Choroid plexus epithelial cell (primary cell): Measurements from ENCODE around the gene KCNE1.
"Not testable (repeated sequence)": the region's sequence is repeated elsewhere in the genome, so short reads cannot be mapped to it uniquely, and the experiment has no call there.

Experiments
- DNase-seq: peaks from one replicate; pipeline ENCODE4 v3.0.0-alpha.2; 2010; ENCODE audit warnings: low read depth
- H3K4me3 ChIP-seq: 2 replicates; pipeline ENCODE4 v1.5.1; 2011; ENCODE audit warnings: low read depth, mild to moderate bottlenecking, control low read depth, low read length, moderate library complexity
- CTCF ChIP-seq: conservative IDR thresholded peaks from 2 replicates; pipeline ENCODE4 v1.5.1; 2011; ENCODE audit warnings: low read depth, mild to moderate bottlenecking, control low read depth, inconsistent platforms, low read length, moderate library complexity

The KCNE1 gene

GRCh38 chr21:34501716-34502115 is 10.3 kb downstream of the KCNE1 start:
- TF ChIP-seq CTCF, result no peak
- DNase-seq, result no peak
- no peak overlapping the region for H3K4me3 ChIP-seq

DNA sequence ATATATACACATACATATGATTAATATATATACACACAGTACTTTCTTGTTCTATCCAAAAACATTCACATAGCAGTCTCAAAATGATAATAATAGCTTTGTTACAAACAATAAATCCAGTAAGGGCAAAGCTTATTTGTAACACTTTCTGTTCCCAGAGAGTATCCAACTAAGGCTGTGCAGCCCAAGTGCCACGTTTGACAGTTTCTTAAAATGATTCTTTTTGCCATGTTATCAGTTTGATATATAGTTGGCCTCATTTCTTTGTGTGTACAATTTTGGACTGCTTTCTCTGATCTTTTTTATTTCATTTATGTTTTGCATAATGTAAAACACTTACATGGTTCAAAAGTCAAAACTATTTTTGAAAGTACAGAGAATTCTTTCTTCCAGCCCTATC is 11.8 kb downstream of the KCNE1 start:
- TF ChIP-seq CTCF, result no peak
- DNase-seq, result no peak

DNA sequence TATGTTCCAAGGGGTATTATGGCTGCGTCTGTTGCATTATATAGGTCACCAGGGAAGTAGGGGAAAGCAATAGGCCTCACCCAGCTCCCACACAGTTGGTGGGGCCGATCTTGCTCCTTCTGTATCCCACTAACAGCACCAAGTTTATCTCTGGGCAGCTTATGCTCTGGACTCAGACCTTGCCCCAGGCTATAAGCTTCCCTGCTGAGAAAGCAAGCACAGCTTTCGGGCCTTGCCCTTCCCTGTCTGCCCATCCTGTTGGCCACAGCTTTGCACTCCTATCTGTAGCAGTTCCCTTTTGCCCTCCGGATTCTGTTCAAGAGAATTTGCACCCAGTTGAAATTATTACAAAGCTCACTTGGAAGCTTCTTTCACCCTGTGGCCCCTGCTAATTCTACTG is 12.9 kb downstream of the KCNE1 start:
- TF ChIP-seq CTCF, result no peak
- no peak for DNase-seq
- no peak overlapping the region for H3K4me3 ChIP-seq

More for the DNA sequence above, 11.8 kb downstream of the KCNE1 start:
- H3K4me3 ChIP-seq, result no peak overlapping the region

DNA sequence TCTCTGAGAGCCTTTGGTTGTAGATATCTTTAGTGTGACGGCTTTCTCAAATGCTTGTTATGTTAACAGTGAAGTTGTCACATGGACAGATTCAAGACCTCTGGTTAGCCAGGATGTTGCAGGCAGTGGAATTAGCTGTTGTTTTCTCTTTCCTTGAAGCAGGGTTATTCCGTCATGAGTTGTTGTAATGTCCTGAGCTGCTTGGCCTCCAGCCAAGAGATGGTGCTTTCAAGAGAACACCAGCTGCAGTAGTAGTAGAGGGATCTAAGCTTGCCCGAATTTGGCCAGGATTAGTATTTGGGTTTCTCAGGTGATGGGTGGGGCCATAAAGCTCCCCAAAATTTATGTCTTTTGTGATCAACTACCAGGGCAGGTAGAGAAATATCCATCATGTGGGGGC is 13.4 kb downstream of the KCNE1 start:
- TF ChIP-seq CTCF, result no peak
- peak; percentile 87 for DNase-seq
- no peak overlapping the region for H3K4me3 ChIP-seq

GRCh38 chr21:34483854-34484253 is 28.2 kb downstream of the KCNE1 start:
- DNase-seq, H3K4me3 ChIP-seq: not testable (repeated sequence)

GRCh38 chr21:34483435-34483834 is 28.6 kb downstream of the KCNE1 start:
- H3K4me3 ChIP-seq, DNase-seq: not testable (repeated sequence)

- DNase-seq, result not testable (repeated sequence)
Observed at GRCh38 chr21:34467333-34467732, 44.7 kb downstream of the KCNE1 start.

DNA sequence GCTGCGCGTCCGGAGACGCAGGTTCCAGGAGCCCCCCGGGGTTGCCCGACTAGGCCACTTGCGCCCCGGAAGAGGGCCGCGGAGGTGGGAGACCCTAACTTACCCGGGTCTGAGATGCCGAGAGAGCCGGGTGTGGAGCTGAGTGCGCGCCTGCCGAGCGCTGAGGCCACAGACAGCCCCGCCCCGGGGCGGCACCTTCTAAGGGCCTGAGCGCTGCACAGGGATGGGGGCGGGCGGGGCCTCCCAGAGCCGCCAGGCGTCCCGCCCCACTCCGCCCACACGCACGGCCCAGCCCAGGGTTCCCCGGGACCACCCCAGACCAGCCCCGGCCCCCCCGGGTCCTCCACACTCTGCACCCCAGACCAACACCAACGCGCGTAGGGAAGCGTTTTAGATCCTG is 52.6 kb downstream of the KCNE1 start:
- not testable (repeated sequence) for DNase-seq

More at GRCh38 chr21:34467333-34467732, 44.7 kb downstream of the KCNE1 start:
- not testable (repeated sequence) for H3K4me3 ChIP-seq

DNA sequence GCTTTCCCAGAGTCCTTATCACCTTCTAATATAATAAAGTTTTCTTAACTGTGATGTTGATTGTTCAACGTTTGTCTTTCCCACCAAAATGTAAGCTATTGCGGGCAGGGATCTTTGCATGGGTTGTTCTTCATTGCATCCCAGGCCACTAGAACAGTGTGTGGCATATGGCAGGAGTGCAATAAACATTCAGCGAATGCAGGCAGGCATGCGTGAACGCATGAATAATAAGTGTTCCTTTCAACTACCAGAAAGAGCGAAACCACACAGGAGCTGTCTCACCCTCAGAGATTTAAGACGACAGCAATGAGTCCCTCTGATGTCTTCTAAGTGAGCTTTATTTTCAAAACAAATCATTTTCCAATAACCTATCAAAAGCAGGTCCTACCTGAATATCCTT is 53.7 kb downstream of the KCNE1 start:
- DNase-seq, H3K4me3 ChIP-seq: not testable (repeated sequence)

More for the DNA sequence above, 52.6 kb downstream of the KCNE1 start:
- not testable (repeated sequence) for H3K4me3 ChIP-seq

GRCh38 chr21:34456180-34456579 is 55.8 kb downstream of the KCNE1 start:
- H3K4me3 ChIP-seq, DNase-seq: not testable (repeated sequence)

DNA sequence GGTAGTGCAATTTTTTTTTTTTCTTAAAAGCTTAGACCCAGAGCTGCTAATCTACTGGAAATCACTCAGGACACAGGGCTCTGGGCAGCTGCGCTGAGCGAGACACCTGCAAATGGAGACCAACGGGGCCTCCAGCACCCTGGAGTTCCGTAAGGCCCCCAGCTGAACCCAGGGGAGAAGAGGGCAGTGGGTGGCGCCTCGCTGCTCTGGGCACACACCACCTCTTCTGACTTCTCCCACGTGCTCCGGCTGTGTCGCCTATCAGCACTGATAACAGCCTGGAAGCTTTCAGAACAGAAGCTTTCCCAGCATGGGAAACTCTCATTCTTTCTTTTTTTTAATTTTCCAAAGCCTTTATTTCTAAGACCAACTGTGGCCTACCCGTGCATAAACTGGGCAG is 56.4 kb downstream of the KCNE1 start:
- H3K4me3 ChIP-seq, DNase-seq: not testable (repeated sequence)

DNA sequence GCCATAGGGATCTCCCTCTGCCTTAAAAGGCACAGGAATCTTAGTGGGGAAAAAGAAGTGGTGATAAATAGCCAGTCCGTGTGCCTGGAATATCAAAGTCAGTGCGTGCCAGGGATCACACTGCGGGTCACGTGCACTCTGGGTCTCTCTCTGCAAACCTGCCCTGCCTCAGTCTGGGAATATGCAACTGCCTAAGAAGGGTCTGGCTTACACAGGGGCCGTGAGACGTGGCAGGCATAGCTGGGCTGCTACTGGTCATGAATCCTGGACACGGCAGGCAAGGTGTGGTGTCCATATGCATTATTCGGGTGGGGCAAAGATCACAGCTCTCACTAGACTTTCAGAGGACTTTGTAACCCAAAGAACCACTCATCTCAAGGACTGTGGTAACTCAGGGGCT is 65.0 kb downstream of the KCNE1 start:
- H3K4me3 ChIP-seq, DNase-seq: not testable (repeated sequence)

DNA sequence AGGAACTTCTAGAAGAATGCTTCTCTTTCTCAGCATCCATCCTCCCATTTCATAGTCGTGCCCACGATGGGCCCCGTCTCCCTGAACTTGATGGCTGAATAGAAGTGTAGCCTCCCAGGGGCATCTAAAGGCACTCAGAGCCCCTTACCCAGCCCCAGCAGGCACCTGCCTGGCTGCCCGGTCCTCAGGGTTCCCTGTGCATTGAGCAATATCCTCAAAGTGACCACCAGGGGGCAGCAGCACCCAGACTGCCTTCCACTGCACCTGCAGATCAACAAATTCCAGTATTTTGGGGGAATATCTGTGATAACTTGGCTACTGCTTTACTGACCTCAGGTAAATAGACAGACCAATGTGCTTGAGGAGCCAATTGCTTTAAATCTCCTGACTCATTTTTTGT is 68.5 kb downstream of the KCNE1 start:
- DNase-seq, H3K4me3 ChIP-seq: not testable (repeated sequence)

DNA sequence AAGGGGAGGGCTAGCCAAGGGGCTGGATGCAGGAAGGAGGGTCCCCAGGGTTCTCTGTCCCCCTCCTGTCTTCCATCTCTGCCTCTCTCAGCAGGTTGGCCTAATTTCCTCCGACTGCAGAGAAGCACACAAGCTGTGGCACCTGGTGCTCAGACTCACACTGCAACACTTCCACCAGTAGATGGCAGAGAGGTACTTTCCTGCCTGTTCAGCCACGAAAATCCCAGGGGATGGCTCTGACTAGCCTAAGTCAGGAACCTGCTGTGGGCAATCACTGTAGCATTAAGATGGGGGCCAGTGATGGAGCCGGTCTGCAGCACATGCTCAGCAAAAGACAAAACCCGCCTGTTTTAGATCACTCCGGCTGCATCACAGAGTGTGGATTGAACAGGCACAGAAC is 82.3 kb downstream of the KCNE1 start:
- not testable (repeated sequence) for H3K4me3 ChIP-seq, DNase-seq

DNA sequence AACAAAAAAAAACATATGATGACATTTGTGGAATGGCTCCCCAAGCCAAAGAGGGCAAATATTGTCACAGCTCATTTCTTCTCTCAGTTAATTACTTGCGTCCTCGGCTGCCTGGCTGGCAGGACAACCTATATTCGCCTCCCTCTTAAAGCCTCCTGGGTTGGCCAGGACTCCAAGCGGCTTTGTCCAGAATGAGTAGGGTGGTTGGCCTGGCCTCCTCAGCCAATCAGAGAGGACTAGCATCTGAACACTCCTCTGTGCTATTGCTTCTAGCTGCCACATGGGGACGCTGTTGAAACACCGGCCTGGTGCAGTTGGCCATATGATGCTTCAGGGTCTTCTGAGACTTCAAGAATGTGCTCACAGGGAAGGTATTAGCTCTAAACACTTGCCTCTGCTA is 83.6 kb downstream of the KCNE1 start:
- not testable (repeated sequence) for H3K4me3 ChIP-seq, DNase-seq

GRCh38 chr21:34427339-34427738 is 84.7 kb downstream of the KCNE1 start:
- not testable (repeated sequence) for DNase-seq, H3K4me3 ChIP-seq
